Measurements from ENCODE around the gene GPR25. TPM values are rescaled to one million over a fixed set of nuclear protein-coding genes. Genes with fewer than 3 reads are reported as not detected.

The GPR25 gene
- not detected in 2 replicates for total RNA-seq

GRCh38 chr1:200872446-200873115 is at the start of gene GPR25:
TSS of gene GPR25 (plus strand) at chr1:200872981. CDS start at chr1:200873038, 57 bp downstream.

DNA sequence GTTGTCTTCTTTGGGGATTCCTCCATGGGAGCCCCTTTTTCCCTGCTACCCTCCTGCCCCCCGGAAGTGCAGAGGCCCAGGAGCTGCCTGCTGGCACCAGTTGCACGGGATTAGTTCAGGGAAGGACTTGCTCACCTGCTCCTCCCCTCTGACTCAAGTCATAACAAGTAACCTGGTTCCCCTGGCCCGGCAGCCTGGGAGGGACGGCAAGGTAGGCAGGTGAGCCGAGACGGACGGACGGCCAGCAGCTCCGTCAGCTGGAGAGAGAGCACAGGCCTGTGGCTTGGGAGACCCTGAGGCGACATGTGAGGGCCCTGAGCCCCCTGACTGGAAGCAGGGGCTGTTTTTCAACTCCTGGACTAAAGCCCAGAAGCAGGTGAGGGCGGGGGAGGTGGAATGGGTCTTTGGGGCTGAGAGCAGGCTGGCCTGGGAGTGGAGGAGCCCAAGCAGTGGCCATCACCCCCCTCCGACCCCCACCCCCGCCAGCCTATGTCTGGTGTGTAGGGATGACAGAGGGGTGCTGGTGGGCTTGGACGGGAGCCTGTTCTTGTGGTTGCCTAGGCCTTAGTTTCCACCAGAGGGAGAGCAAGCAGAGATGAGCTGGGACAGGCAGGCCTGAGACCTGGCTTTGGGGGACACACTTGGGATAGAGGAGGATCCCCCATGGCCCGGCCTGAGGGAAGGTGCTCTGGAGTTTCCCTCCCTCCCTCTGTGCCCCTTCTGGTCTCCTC is 22.1 kb downstream of the GPR25 start, which contains the start of gene INAVA:
INAVA (plus strand) TSS at position 189 of the 731 bp plus-strand sequence. CDS start 3,501 bp downstream, outside the sequence.

Other genes starting within 250 kb of the GPR25 start
- 6.7 and 10.6 TPM in 2 replicates for gene DDX59, start 203.1 kb upstream of the GPR25 start, total RNA-seq
- 18.6 and 29.7 TPM in 2 replicates for gene CAMSAP2, start 134.1 kb upstream of the GPR25 start, total RNA-seq
- gene INAVA, start 21.9 kb downstream of the GPR25 start, total RNA-seq = 72.1 and 84.0 TPM in 2 replicates
- 0.56 and 0.65 TPM in 2 replicates for gene KIF21B, start 150.7 kb downstream of the GPR25 start, total RNA-seq
- not detected in 2 replicates for gene CACNA1S, start 239.4 kb downstream of the GPR25 start, total RNA-seq